ACC112 (cell line): ENCODE measurements around the gene DENND4A.
"Not testable (repeated sequence)": the region's sequence is repeated elsewhere in the genome, so short reads cannot be mapped to it uniquely, and the experiment has no call there.

ENCODE experiments used
- H2AFZ ChIP-seq: fragments of 200-600 bp; sonication (generic); one replicate; pipeline ENCODE4 v1.6.0; 2017; ENCODE audit warnings: antibody characterized with exemption, low read length; ENCODE audit not compliant: unreplicated experiment
- H3K27ac ChIP-seq: fragments of 200-600 bp; sonication (generic); 2 replicates; pipeline ENCODE4 v1.5.1; 2014; ENCODE audit warnings: low read depth, mild to moderate bottlenecking, antibody characterized with exemption, low read length, moderate library complexity
- H3K27me3 ChIP-seq: fragments of 200-600 bp; sonication (generic); 2 replicates; pipeline ENCODE4 v1.6.1; 2014; ENCODE audit warnings: mild to moderate bottlenecking, antibody characterized with exemption, low read length, moderate library complexity, mixed read lengths; ENCODE audit not compliant: insufficient read depth
- H3K36me3 ChIP-seq: fragments of 200-600 bp; sonication (generic); 2 replicates; pipeline ENCODE4 v1.6.1; 2016; ENCODE audit warnings: mild to moderate bottlenecking, antibody characterized with exemption, low read length, moderate library complexity, mixed read lengths; ENCODE audit not compliant: insufficient read depth
- H3K4me1 ChIP-seq: fragments of 200-600 bp; sonication (generic); one replicate; pipeline ENCODE4 v1.6.1; 2016; ENCODE audit warnings: low read length, mixed read lengths; ENCODE audit not compliant: insufficient read depth, unreplicated experiment, control insufficient read depth
- H3K4me3 ChIP-seq: fragments of 200-600 bp; sonication (generic); 2 replicates; pipeline ENCODE4 v1.5.1; 2014; ENCODE audit warnings: mild to moderate bottlenecking, low read depth, low read length
- H3K79me2 ChIP-seq: fragments of 200-600 bp; sonication (generic); one replicate; pipeline ENCODE4 v1.6.0; 2016; ENCODE audit warnings: low read length; ENCODE audit not compliant: control insufficient read depth, unreplicated experiment, insufficient read depth

Gene DENND4A

GRCh38 chr15:65816441-65816840 lies 24.3 kb upstream of the DENND4A start:
- no peaks in the 10 kb centered on the region for H3K79me2 ChIP-seq
- no peak overlapping the region for H3K27ac ChIP-seq
- H3K36me3 ChIP-seq: no peaks in the 10 kb centered on the region
- no peaks in the 10 kb centered on the region for H3K27me3 ChIP-seq
- H3K4me3 ChIP-seq: no peak overlapping the region
- peaks cover 11% of the 10 kb centered on the region for H3K4me1 ChIP-seq
- H2AFZ ChIP-seq: no peak overlapping the region

- H3K36me3 ChIP-seq, H3K27ac ChIP-seq, H3K79me2 ChIP-seq, H2AFZ ChIP-seq, H3K27me3 ChIP-seq, H3K4me3 ChIP-seq: not testable (repeated sequence)
- peaks cover 11% of the 10 kb centered on the region for H3K4me1 ChIP-seq
Measured at GRCh38 chr15:65816008-65816407, 23.9 kb upstream of the DENND4A start.

GRCh38 chr15:65814271-65814670 lies 22.2 kb upstream of the DENND4A start:
- H3K36me3 ChIP-seq, H3K4me1 ChIP-seq, H3K4me3 ChIP-seq, H2AFZ ChIP-seq, H3K27ac ChIP-seq, H3K27me3 ChIP-seq, H3K79me2 ChIP-seq: not testable (repeated sequence)

- Histone ChIP-seq H3K27ac (no peak overlapping the region), H3K79me2 (no peaks in the 10 kb centered on the region), H3K4me3 (no peak overlapping the region), H3K27me3 (no peaks in the 10 kb centered on the region), H3K36me3 (no peaks in the 10 kb centered on the region), H3K4me1 (no peaks in the 10 kb centered on the region), H2AFZ (no peak overlapping the region)
Measured at GRCh38 chr15:65812916-65813315, 20.8 kb upstream of the DENND4A start.

- H3K27ac ChIP-seq: no peak overlapping the region
- no peaks in the 10 kb centered on the region for H3K4me1 ChIP-seq
- H3K36me3 ChIP-seq: no peaks in the 10 kb centered on the region
- H3K79me2 ChIP-seq: no peaks in the 10 kb centered on the region
- no peaks in the 10 kb centered on the region for H3K27me3 ChIP-seq
- H2AFZ ChIP-seq: no peak overlapping the region
- no peak overlapping the region for H3K4me3 ChIP-seq
Measured at GRCh38 chr15:65812467-65812866, 20.4 kb upstream of the DENND4A start.

GRCh38 chr15:65811835-65812234 lies 19.7 kb upstream of the DENND4A start:
- Histone ChIP-seq H3K79me2 (no peaks in the 10 kb centered on the region), H3K4me1 (no peaks in the 10 kb centered on the region), H3K27me3 (no peaks in the 10 kb centered on the region), H3K36me3 (no peaks in the 10 kb centered on the region), H2AFZ (no peak overlapping the region), H3K4me3 (no peak overlapping the region), H3K27ac (no peak overlapping the region)

GRCh38 chr15:65811011-65811733 lies 19.1 kb upstream of the DENND4A start:
- H3K4me1 ChIP-seq, H3K36me3 ChIP-seq, H2AFZ ChIP-seq, H3K4me3 ChIP-seq, H3K27me3 ChIP-seq, H3K27ac ChIP-seq, H3K79me2 ChIP-seq: not testable (repeated sequence)

- peaks cover 6% of the 10 kb centered on the region for H3K4me1 ChIP-seq
- H3K27ac ChIP-seq: no peak overlapping the region
- H3K36me3 ChIP-seq: no peaks in the 10 kb centered on the region
- H3K27me3 ChIP-seq: no peaks in the 10 kb centered on the region
- no peak overlapping the region for H3K4me3 ChIP-seq
- no peaks in the 10 kb centered on the region for H3K79me2 ChIP-seq
- peak overlapping the region; percentile 14 for H2AFZ ChIP-seq
Measured at GRCh38 chr15:65806397-65806796, 14.3 kb upstream of the DENND4A start.

GRCh38 chr15:65805019-65805745 lies 13.1 kb upstream of the DENND4A start:
- Histone ChIP-seq H2AFZ (no peak overlapping the region), H3K36me3 (no peaks in the 10 kb centered on the region), H3K79me2 (no peaks in the 10 kb centered on the region), H3K27me3 (no peaks in the 10 kb centered on the region), H3K4me1 (peaks cover 10% of the 10 kb centered on the region), H3K4me3 (no peak overlapping the region), H3K27ac (no peak overlapping the region)

GRCh38 chr15:65804252-65804931 lies 12.3 kb upstream of the DENND4A start:
- H3K27ac ChIP-seq: no peak overlapping the region
- H3K4me3 ChIP-seq: no peak overlapping the region
- no peaks in the 10 kb centered on the region for H3K27me3 ChIP-seq
- H2AFZ ChIP-seq: no peak overlapping the region
- no peaks in the 10 kb centered on the region for H3K36me3 ChIP-seq
- no peaks in the 10 kb centered on the region for H3K79me2 ChIP-seq
- H3K4me1 ChIP-seq: peaks cover 10% of the 10 kb centered on the region
